SK-N-SH (cell line): Measurements from ENCODE around the gene KPNA4. TPM values are rescaled to one million over a fixed set of nuclear protein-coding genes. Genes with fewer than 3 reads are reported as not detected.

Source experiments
- CTCF ChIA-PET: fragments of 300-600, 350-600 bp; formaldehyde crosslinking; extraction: SDS; loops from one replicate; lab custom pipeline; 2021; lab: Yijun Ruan, JAX
- POLR2A ChIA-PET: fragments of 350-600 bp; sonication (Branson Sonifier 250); formaldehyde crosslinking; extraction: SDS; loops from one replicate; lab custom pipeline; 2020; ENCODE audit warnings: antibody characterized with exemption, inconsistent platforms; lab: Yijun Ruan, JAX
- DNase-seq: peaks from one replicate; pipeline ENCODE4 v3.0.0; 2012
- H2AFZ ChIP-seq: fragments of 200-600 bp; sonication (generic); 2 replicates; pipeline ENCODE4 v1.8.1; 2016; ENCODE audit warnings: antibody characterized with exemption, mild to moderate bottlenecking, low read depth
- H3F3A ChIP-seq: fragments of 200-600 bp; sonication (generic); replicated peaks from 2 replicates; pipeline ENCODE3; 2016; ENCODE audit warnings: antibody characterized with exemption, mild to moderate bottlenecking; ENCODE audit not compliant: insufficient read depth
- H3K27ac ChIP-seq, 2 experiments: fragments of 200-500 bp in 1 of 2; fragments of 200-600 bp in 1 of 2; sonication (Bioruptor generic) in 1 of 2; sonication (generic), shearing (Covaris generic) in 1 of 2; 2 replicates each; pipeline versions ENCODE4 v1.5.1 to v1.6.1; 2014 to 2016; ENCODE audit warnings: low read depth in 2 of 2, inconsistent platforms in 1 of 2, low read length in 1 of 2, mild to moderate bottlenecking in 1 of 2, mixed read lengths in 1 of 2
- H3K27me3 ChIP-seq: fragments of 200-600 bp; sonication (generic), shearing (Covaris generic); 2 replicates; pipeline ENCODE4 v1.6.1; 2016; ENCODE audit warnings: mixed run types; ENCODE audit not compliant: insufficient read depth
- H3K36me3 ChIP-seq, 2 experiments: fragments of 200-500 bp in 1 of 2; fragments of 200-600 bp in 1 of 2; sonication (Bioruptor generic) in 1 of 2; sonication (generic) in 1 of 2; replicated peaks in 1 of 2; 2 replicates each; pipeline versions ENCODE3 to v1.5.1; 2014 to 2016; ENCODE audit warnings: low read length in 1 of 2, mild to moderate bottlenecking in 1 of 2; ENCODE audit not compliant: insufficient read depth in 2 of 2, control insufficient read depth in 1 of 2
- H3K4me1 ChIP-seq, 2 experiments: fragments of 200-500 bp in 1 of 2; fragments of 200-600 bp in 1 of 2; sonication (Bioruptor generic) in 1 of 2; sonication (generic), shearing (Covaris generic) in 1 of 2; 2 replicates each; pipeline versions ENCODE4 v1.5.1 to v1.6.1; 2014 to 2016; ENCODE audit warnings: low read depth in 1 of 2, low read length in 1 of 2, mixed run types in 1 of 2; ENCODE audit not compliant: insufficient read depth in 2 of 2, control insufficient read depth in 1 of 2
- H3K4me2 ChIP-seq: fragments of 200-600 bp; sonication (generic), shearing (Covaris generic); 2 replicates; pipeline ENCODE4 v1.6.1; 2017; ENCODE audit warnings: mixed run types
- H3K4me3 ChIP-seq, 2 experiments: fragments of 200-500 bp in 1 of 2; fragments of 200-600 bp in 1 of 2; sonication (Bioruptor generic) in 1 of 2; sonication (generic), shearing (Covaris generic) in 1 of 2; 2 replicates each; pipeline versions ENCODE4 v1.5.1 to v1.8.1; 2014 to 2016; ENCODE audit warnings: low read depth in 2 of 2, inconsistent platforms in 1 of 2, low read length in 1 of 2, mild to moderate bottlenecking in 1 of 2, mixed read lengths in 1 of 2, moderate library complexity in 1 of 2
- H3K79me2 ChIP-seq: fragments of 200-600 bp; sonication (generic); 2 replicates; pipeline ENCODE4 v1.8.1; 2017; ENCODE audit warnings: mild to moderate bottlenecking; ENCODE audit not compliant: insufficient read depth
- H3K9ac ChIP-seq: fragments of 200-600 bp; sonication (generic); 2 replicates; pipeline ENCODE4 v1.6.1; 2017; ENCODE audit warnings: mixed run types
- H3K9me2 ChIP-seq: fragments of 200-600 bp; sonication (generic); 2 replicates; pipeline ENCODE4 v1.6.1; 2017; ENCODE audit warnings: mixed run types
- H3K9me3 ChIP-seq: fragments of 200-600 bp; sonication (generic); 2 replicates; pipeline ENCODE4 v1.6.1; 2017; ENCODE audit warnings: mixed run types, mild to moderate bottlenecking, moderate library complexity
- H4K20me1 ChIP-seq: fragments of 200-600 bp; sonication (generic); 2 replicates; pipeline ENCODE4 v1.6.1; 2017; ENCODE audit warnings: mild to moderate bottlenecking, mixed run types; ENCODE audit not compliant: insufficient read depth
- EP300 ChIP-seq, 2 experiments: IDR thresholded peaks; 2 replicates each; pipeline versions ENCODE4 v1.4.0 to v1.6.1; 2012; ENCODE audit warnings: borderline replicate concordance in 1 of 2, low read depth in 1 of 2, low read length in 1 of 2
- FOSL2 ChIP-seq: IDR thresholded peaks from 2 replicates; pipeline ENCODE4 v1.4.0; 2012; ENCODE audit warnings: low read depth, mild to moderate bottlenecking, moderate library complexity, borderline replicate concordance
- JUND ChIP-seq: IDR thresholded peaks from 2 replicates; pipeline ENCODE4 v1.4.0; 2012
- MEF2A ChIP-seq: IDR thresholded peaks from 2 replicates; pipeline ENCODE4 v1.4.0; 2012; ENCODE audit warnings: low read depth, borderline replicate concordance
- NFIC ChIP-seq: IDR thresholded peaks from 2 replicates; pipeline ENCODE4 v1.4.0; 2012; ENCODE audit warnings: borderline replicate concordance
- RXRA ChIP-seq: IDR thresholded peaks from 2 replicates; pipeline ENCODE4 v1.4.0; 2012; ENCODE audit warnings: low read depth, mild to moderate bottlenecking, borderline replicate concordance
- TAF1 ChIP-seq: IDR thresholded peaks from 2 replicates; pipeline ENCODE4 v1.6.1; 2012; ENCODE audit warnings: low read depth, mild to moderate bottlenecking, low read length, moderate library complexity, borderline replicate concordance
- TCF12 ChIP-seq: IDR thresholded peaks from 2 replicates; pipeline ENCODE4 v1.4.0; 2012
- TEAD4 ChIP-seq: IDR thresholded peaks from 2 replicates; pipeline ENCODE4 v1.4.0; 2012; ENCODE audit warnings: mild to moderate bottlenecking, borderline replicate concordance; ENCODE audit not compliant: insufficient read depth
- WGBS: methylation state at CpG from one replicate; pipeline ENCODE4 v1.1.6; 2017; ENCODE audit warnings: low lambda C conversion rate; 5-methylcytosine and 5-hydroxymethylcytosine counted together
- polyA plus RNA-seq, 3 experiments: library from polyadenylated mRNA; depleted of rRNA; stranded (reverse); fragments of >200 nt; gene quantifications; 2 replicates each; pipeline ENCODE4 v1.2.3, GENCODE V29; 2012
- TF ChIP-seq, protein P1 (sequence below): IDR thresholded peaks from 2 replicates; pipeline ENCODE4 v1.6.1; 2012; ENCODE audit warnings: mild to moderate bottlenecking, low read depth, low read length, moderate library complexity
- TF ChIP-seq, protein P2 (sequence below): IDR thresholded peaks from 2 replicates; pipeline ENCODE4; 2012

Gene KPNA4
- polyA plus RNA-seq, 1 of the 3 experiments (the other 2 are of a cell fraction), result 7.4 TPM

- TF ChIP-seq, protein P1, sequence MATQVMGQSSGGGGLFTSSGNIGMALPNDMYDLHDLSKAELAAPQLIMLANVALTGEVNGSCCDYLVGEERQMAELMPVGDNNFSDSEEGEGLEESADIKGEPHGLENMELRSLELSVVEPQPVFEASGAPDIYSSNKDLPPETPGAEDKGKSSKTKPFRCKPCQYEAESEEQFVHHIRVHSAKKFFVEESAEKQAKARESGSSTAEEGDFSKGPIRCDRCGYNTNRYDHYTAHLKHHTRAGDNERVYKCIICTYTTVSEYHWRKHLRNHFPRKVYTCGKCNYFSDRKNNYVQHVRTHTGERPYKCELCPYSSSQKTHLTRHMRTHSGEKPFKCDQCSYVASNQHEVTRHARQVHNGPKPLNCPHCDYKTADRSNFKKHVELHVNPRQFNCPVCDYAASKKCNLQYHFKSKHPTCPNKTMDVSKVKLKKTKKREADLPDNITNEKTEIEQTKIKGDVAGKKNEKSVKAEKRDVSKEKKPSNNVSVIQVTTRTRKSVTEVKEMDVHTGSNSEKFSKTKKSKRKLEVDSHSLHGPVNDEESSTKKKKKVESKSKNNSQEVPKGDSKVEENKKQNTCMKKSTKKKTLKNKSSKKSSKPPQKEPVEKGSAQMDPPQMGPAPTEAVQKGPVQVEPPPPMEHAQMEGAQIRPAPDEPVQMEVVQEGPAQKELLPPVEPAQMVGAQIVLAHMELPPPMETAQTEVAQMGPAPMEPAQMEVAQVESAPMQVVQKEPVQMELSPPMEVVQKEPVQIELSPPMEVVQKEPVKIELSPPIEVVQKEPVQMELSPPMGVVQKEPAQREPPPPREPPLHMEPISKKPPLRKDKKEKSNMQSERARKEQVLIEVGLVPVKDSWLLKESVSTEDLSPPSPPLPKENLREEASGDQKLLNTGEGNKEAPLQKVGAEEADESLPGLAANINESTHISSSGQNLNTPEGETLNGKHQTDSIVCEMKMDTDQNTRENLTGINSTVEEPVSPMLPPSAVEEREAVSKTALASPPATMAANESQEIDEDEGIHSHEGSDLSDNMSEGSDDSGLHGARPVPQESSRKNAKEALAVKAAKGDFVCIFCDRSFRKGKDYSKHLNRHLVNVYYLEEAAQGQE, result no peak
- TF ChIP-seq NFIC (no peak), EP300 (IDR thresholded peaks at IDR 0.05; ENCODE audit: borderline replicate concordance in 1 of 2, low read depth in 1 of 2, low read length in 1 of 2) (no peak), MEF2A (no peak)
Observed at GRCh38 chr3:160451602-160452001, 113.8 kb downstream of the KPNA4 start (continued).

DNA sequence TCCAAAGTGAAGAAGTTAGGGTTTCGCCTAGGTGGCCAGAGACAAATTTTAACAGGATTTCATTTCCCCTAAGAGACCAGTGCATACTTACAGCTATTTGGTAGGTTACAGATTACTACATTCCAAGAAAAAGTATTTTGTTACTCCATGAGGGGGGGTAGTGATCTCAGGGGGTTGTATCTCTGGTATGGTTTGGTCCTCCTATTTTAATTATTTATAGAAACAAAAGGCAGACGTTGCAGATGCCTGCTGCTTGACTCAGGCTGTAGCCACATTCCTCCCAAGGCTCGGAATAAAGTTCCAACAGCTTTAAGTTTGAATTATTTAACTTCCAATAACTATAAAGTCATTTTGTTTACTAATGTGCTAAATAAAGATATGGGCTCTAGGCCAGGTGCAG lies 114.5 kb downstream of the KPNA4 start:
- TF ChIP-seq, protein P2, sequence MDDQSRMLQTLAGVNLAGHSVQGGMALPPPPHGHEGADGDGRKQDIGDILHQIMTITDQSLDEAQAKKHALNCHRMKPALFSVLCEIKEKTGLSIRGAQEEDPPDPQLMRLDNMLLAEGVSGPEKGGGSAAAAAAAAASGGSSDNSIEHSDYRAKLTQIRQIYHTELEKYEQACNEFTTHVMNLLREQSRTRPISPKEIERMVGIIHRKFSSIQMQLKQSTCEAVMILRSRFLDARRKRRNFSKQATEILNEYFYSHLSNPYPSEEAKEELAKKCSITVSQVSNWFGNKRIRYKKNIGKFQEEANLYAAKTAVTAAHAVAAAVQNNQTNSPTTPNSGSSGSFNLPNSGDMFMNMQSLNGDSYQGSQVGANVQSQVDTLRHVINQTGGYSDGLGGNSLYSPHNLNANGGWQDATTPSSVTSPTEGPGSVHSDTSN, result peak; percentile 21; the same call in 1 of the 2 replicates
- no peak for TF ChIP-seq TAF1
- TF ChIP-seq JUND, result peak; percentile 66
- TF ChIP-seq MEF2A, result peak; percentile 80; the same call in 1 of the 2 replicates
- peak; percentile 80 for TF ChIP-seq TEAD4
- TF ChIP-seq, protein P1, result no peak
- peak in 1 of 2 experiments; percentile 67; a peak in 2 of 4 replicates for TF ChIP-seq EP300 (IDR thresholded peaks at IDR 0.05; ENCODE audit: borderline replicate concordance in 1 of 2, low read depth in 1 of 2, low read length in 1 of 2)
- TF ChIP-seq FOSL2, result peak; percentile 69
- TF ChIP-seq TCF12, result peak; percentile 74
- TF ChIP-seq RXRA, result peak; percentile 52; the same call in 1 of the 2 replicates
- TF ChIP-seq, all 33 proteins: peak for 8
- peak overlapping the region; percentile 65 for H3K4me2 ChIP-seq
- H3K4me3 ChIP-seq, result no peak overlapping the region
- no peaks in the 10 kb centered on the region for H3K9me3 ChIP-seq
- no peaks in the 10 kb centered on the region for H3K27me3 ChIP-seq
- no peaks in the 10 kb centered on the region for H3K36me3 ChIP-seq
- H4K20me1 ChIP-seq, result no peaks in the 10 kb centered on the region
- ChIA-PET CTCF (interaction anchor here (0.7 to 1.3 kb wide), 3 partner anchors 8 to 514 kb away, joined by 3 to 4 read pairs (median 3); no protein-coding TSS in a partner anchor), POLR2A (no interaction called here)
- peaks cover 10 to 19% of the 10 kb centered on the region in 2 experiments for H3K4me1 ChIP-seq
- DNase-seq, result peak; percentile 29
- no peaks in the 10 kb centered on the region for H3K9me2 ChIP-seq
- peaks cover 33% of the 10 kb centered on the region for H3F3A ChIP-seq
- H3K9ac ChIP-seq, result peak overlapping the region; percentile 88; the same call in 1 of the 2 replicates
- 40% methylated on average over 3 of the region's 3 CpGs for WGBS
- peaks cover 34% of the 10 kb centered on the region for H3K79me2 ChIP-seq
- peak overlapping the region; percentile 92 to 96 for H3K27ac ChIP-seq
- H2AFZ ChIP-seq, result peak overlapping the region; percentile 76
